GM23338 (cell line): ENCODE results near the gene JMJD7. TPM values are rescaled to one million over a fixed set of nuclear protein-coding genes. Genes with fewer than 3 reads are reported as not detected.

ENCODE experiments used
- ATAC-seq: fragments of 200-7000 bp; cut with Tn5 transposase; 3 replicates; pipeline ENCODE4 v1.9.1; 2020
- DNase-seq: peaks from one replicate; pipeline ENCODE4 v3.0.0-alpha.2; 2015; ENCODE audit warnings: low spot score
- H2AFZ ChIP-seq: fragments of 200-600 bp; sonication (generic); 2 replicates; pipeline ENCODE4 v1.8.0; 2016; ENCODE audit warnings: antibody characterized with exemption, mild to moderate bottlenecking, moderate library complexity
- H3F3A ChIP-seq: fragments of 200-600 bp; sonication (generic); replicated peaks from 2 replicates; pipeline ENCODE4 v1.8.0; 2017; ENCODE audit warnings: antibody characterized with exemption, mixed run types, low read depth
- H3K27ac ChIP-seq: fragments of 200-600 bp; sonication (generic); 2 replicates; pipeline ENCODE4 v1.6.1; 2016; ENCODE audit warnings: low read depth
- H3K27me3 ChIP-seq: fragments of 200-600 bp; sonication (generic); 2 replicates; pipeline ENCODE4 v1.8.0; 2016; ENCODE audit warnings: mild to moderate bottlenecking, mixed run types, moderate library complexity; ENCODE audit not compliant: insufficient read depth
- H3K36me3 ChIP-seq: fragments of 200-600 bp; sonication (generic); 2 replicates; pipeline ENCODE4 v1.8.0; 2016; ENCODE audit warnings: mild to moderate bottlenecking; ENCODE audit not compliant: insufficient read depth
- H3K4me1 ChIP-seq: fragments of 200-600 bp; sonication (generic); 2 replicates; pipeline ENCODE4 v1.8.0; 2016; ENCODE audit warnings: mild to moderate bottlenecking, moderate library complexity; ENCODE audit not compliant: insufficient read depth
- H3K4me2 ChIP-seq: fragments of 200-600 bp; sonication (generic); 2 replicates; pipeline ENCODE4 v1.7.1; 2017; ENCODE audit warnings: mixed run types
- H3K4me3 ChIP-seq: fragments of 200-600 bp; sonication (generic); 2 replicates; pipeline ENCODE4 v1.6.1; 2016; ENCODE audit warnings: mixed run types
- H3K79me2 ChIP-seq: fragments of 200-600 bp; sonication (generic); replicated peaks from 2 replicates; pipeline ENCODE4 v1.8.0; 2017; ENCODE audit warnings: mild to moderate bottlenecking; ENCODE audit not compliant: insufficient read depth
- H3K9me2 ChIP-seq: fragments of 200-600 bp; sonication (generic); 2 replicates; pipeline ENCODE4 v1.8.0; 2017; ENCODE audit not compliant: insufficient read depth
- H4K20me1 ChIP-seq: fragments of 200-600 bp; sonication (generic); replicated peaks from 2 replicates; pipeline ENCODE4 v1.8.0; 2017; ENCODE audit warnings: mild to moderate bottlenecking; ENCODE audit not compliant: insufficient read depth
- H3K27ac Mint-ChIP-seq: 2 replicates; pipeline ENCODE4 v1.8.0; 2020; ENCODE audit warnings: inconsistent platforms, mild to moderate bottlenecking, moderate library complexity, mixed read lengths
- H3K27me3 Mint-ChIP-seq: 3 replicates; pipeline ENCODE4 v1.8.0; 2022; ENCODE audit warnings: low read depth, mild to moderate bottlenecking, moderate library complexity, mixed read lengths, inconsistent platforms; ENCODE audit not compliant: insufficient read depth, poor library complexity
- H3K36me3 Mint-ChIP-seq: 3 replicates; pipeline ENCODE4 v1.8.0; 2021; ENCODE audit warnings: low read depth, mild to moderate bottlenecking, inconsistent platforms, moderate library complexity, mixed read lengths
- H3K4me1 Mint-ChIP-seq: 3 replicates; pipeline ENCODE4 v1.8.0; 2020; ENCODE audit warnings: mild to moderate bottlenecking, inconsistent platforms, mixed read lengths
- H3K4me3 Mint-ChIP-seq: 3 replicates; pipeline ENCODE4 v1.8.0; 2021; ENCODE audit warnings: moderate library complexity, mild to moderate bottlenecking, inconsistent platforms, mixed read lengths
- H3K9me3 Mint-ChIP-seq: 3 replicates; pipeline ENCODE4 v1.8.0; 2020; ENCODE audit warnings: moderate library complexity, mild to moderate bottlenecking, inconsistent platforms, mixed read lengths
- CREB1 ChIP-seq: fragments of 250-450 bp; sonication (Bioruptor Pico); IDR thresholded peaks from 2 replicates; pipeline ENCODE4 v1.5.0; 2020; ENCODE audit warnings: low read depth, mild to moderate bottlenecking, moderate library complexity
- CTCF ChIP-seq, 2 experiments: fragments of 200-600 bp in 1 of 2; sonication (generic) in 1 of 2; conservative IDR thresholded peaks; 2 replicates each; pipeline versions ENCODE4 v1.5.1 to v1.6.1; 2016 to 2017; ENCODE audit warnings: antibody characterized with exemption in 2 of 2, low read depth in 2 of 2, mild to moderate bottlenecking in 2 of 2, moderate library complexity in 1 of 2
- ETS1 ChIP-seq: IDR thresholded peaks from 2 replicates; pipeline ENCODE4 v1.6.1; 2016; ENCODE audit warnings: antibody characterized with exemption
- EZH2phosphoT487 ChIP-seq: fragments of 200-600 bp; sonication (generic); IDR thresholded peaks from one replicate; pipeline ENCODE4 v1.8.1; 2018; ENCODE audit warnings: antibody characterized with exemption; ENCODE audit not compliant: unreplicated experiment
- NANOG ChIP-seq: IDR thresholded peaks from 2 replicates; pipeline ENCODE4 v1.6.1; 2016; ENCODE audit warnings: antibody characterized with exemption, borderline replicate concordance
- POLR2AphosphoS5 ChIP-seq: IDR thresholded peaks from 2 replicates; pipeline ENCODE4 v1.6.1; 2016; ENCODE audit warnings: antibody characterized with exemption, low read depth
- REST ChIP-seq: IDR thresholded peaks from one replicate; pipeline ENCODE4 v1.6.1; 2018; ENCODE audit warnings: antibody characterized with exemption; ENCODE audit not compliant: unreplicated experiment
- ZNF114 ChIP-seq: fragments of 250-450 bp; sonication (Bioruptor Pico); IDR thresholded peaks from 2 replicates; pipeline ENCODE4 v1.5.0; 2020; ENCODE audit warnings: mild to moderate bottlenecking, moderate library complexity
- ZNF331 ChIP-seq: fragments of 250-450 bp; sonication (Bioruptor Pico); IDR thresholded peaks from 2 replicates; pipeline ENCODE4 v1.5.0; 2020; ENCODE audit warnings: low read depth, mild to moderate bottlenecking, moderate library complexity
- ZNF462 ChIP-seq: fragments of 250-450 bp; sonication (Bioruptor Pico); IDR thresholded peaks from 2 replicates; pipeline ENCODE4 v1.5.0; 2020; ENCODE audit warnings: mild to moderate bottlenecking, moderate library complexity
- polyA plus RNA-seq: library from polyadenylated mRNA; unstranded; fragments of >200 nt; fragmentation: Nextera tagmentation; extraction: Ambion mirVana; gene quantifications from 2 replicates; pipeline ENCODE4 v1.2.1, GENCODE V29; 2016
- total RNA-seq: library from RNA; depleted of rRNA; stranded (reverse); fragments of >200 nt; shearing (Covaris generic); gene quantifications from 2 replicates; pipeline ENCODE4 v1.2.3, GENCODE V29; 2014

JMJD7 gene
- total and polyA plus RNA-seq, 2 experiments from 2014 or later, result 8.5 to 9.2 TPM

GRCh38 chr15:41878355-41878699 lies 50.4 kb downstream of the JMJD7 start (continued):
- TF ChIP-seq ETS1 (no peak), POLR2AphosphoS5 (no peak), ZNF114 (CRISPR knock-in tag) (no peak), EZH2phosphoT487 (no peak), REST (no peak)

GRCh38 chr15:41879321-41879845 lies 51.5 kb downstream of the JMJD7 start:
- Histone ChIP-seq H2AFZ (no peak overlapping the region), H3K27ac (no peak overlapping the region), H3K27me3 (peaks cover 31% of the 10 kb centered on the region), H3F3A (0 out of 2 replicates have a peak, but pooled peaks cover 4% of the 10 kb centered on the region), H3K9me2 (no peaks in the 10 kb centered on the region), H4K20me1 (no peaks in the 10 kb centered on the region), H3K4me2 (no peak overlapping the region), H3K4me1 (no peaks in the 10 kb centered on the region), H3K36me3 (no peaks in the 10 kb centered on the region), H3K4me3 (no peak overlapping the region), H3K79me2 (no peaks in the 10 kb centered on the region)
- no peak overlapping the region for H3K4me3 Mint-ChIP-seq
- DNase-seq (no peak), ATAC-seq (no peak)
- no peaks in the 10 kb centered on the region; the same call in 2 of the 3 replicates for H3K9me3 Mint-ChIP-seq
- peaks cover 10% of the 10 kb centered on the region for H3K4me1 Mint-ChIP-seq
- H3K27ac Mint-ChIP-seq, result no peak overlapping the region
- H3K27me3 Mint-ChIP-seq, result peaks cover 37% of the 10 kb centered on the region
- H3K36me3 Mint-ChIP-seq, result no peaks in the 10 kb centered on the region; the same call in 2 of the 3 replicates
- TF ChIP-seq ZNF462 (CRISPR knock-in tag) (no peak), ZNF114 (CRISPR knock-in tag) (no peak), CTCF (conservative IDR thresholded peaks at IDR 0.05; ENCODE audit: low read depth in 2 of 2) (no peak), NANOG (no peak), ZNF331 (CRISPR knock-in tag) (no peak), CREB1 (CRISPR knock-in tag) (no peak)
